ENCODE data around the gene MACROD2.

DNA sequence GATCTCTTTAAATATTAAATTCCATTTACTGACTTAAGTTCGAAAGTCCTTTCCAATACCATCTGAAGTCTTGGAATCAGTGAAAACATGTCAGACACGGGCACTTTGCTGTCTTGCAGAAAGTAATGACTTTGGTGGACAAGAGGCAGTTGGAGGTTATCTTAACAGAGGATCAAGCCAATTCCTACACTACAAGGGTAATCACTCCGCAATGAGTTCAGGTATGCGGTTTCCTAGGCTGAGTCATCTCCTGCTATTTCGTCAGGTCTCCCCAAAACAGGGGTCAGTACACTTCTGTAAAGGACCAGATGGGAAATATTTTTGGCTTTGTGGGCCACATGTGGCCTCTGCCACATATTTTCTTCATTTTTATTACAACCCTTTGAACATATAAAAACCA is 1921.3 kb downstream of the MACROD2 start:
- TF ChIP-seq, protein P1, sequence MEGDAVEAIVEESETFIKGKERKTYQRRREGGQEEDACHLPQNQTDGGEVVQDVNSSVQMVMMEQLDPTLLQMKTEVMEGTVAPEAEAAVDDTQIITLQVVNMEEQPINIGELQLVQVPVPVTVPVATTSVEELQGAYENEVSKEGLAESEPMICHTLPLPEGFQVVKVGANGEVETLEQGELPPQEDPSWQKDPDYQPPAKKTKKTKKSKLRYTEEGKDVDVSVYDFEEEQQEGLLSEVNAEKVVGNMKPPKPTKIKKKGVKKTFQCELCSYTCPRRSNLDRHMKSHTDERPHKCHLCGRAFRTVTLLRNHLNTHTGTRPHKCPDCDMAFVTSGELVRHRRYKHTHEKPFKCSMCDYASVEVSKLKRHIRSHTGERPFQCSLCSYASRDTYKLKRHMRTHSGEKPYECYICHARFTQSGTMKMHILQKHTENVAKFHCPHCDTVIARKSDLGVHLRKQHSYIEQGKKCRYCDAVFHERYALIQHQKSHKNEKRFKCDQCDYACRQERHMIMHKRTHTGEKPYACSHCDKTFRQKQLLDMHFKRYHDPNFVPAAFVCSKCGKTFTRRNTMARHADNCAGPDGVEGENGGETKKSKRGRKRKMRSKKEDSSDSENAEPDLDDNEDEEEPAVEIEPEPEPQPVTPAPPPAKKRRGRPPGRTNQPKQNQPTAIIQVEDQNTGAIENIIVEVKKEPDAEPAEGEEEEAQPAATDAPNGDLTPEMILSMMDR (IDR thresholded peaks at IDR 0.05), result no peak
- TF ChIP-seq EZH2 (IDR thresholded peaks at IDR 0.05; ENCODE audit: borderline replicate concordance, insufficient read depth, low read depth, low read length, poor library complexity, severe bottlenecking), result no peak
